Lung (tissue), 12 donors: Measurements from ENCODE around the gene ZBTB2. TPM values are rescaled to one million over a fixed set of nuclear protein-coding genes. Genes with fewer than 3 reads are reported as not detected.

ENCODE experiments used
- ATAC-seq: fragments of 200-7000 bp; cut with Tn5 transposase; one replicate; pipeline ENCODE4 v1.9.1; 2020; ENCODE audit warnings: moderate number of reproducible peaks; ENCODE audit not compliant: insufficient read depth, low FRiP score
- DNase-seq, 3 donors: peaks; one replicate each; pipeline ENCODE4 v3.0.0-alpha.2; 2013 to 2017
- H3K27ac ChIP-seq, 2 donors: one replicate each; pipeline ENCODE4 v1.5.1; 2013; ENCODE audit warnings: mild to moderate bottlenecking in 2 of 2, moderate library complexity in 2 of 2, control low read depth in 1 of 2, inconsistent platforms in 1 of 2, low read depth in 1 of 2, low read length in 1 of 2
- H3K27me3 ChIP-seq, 3 donors: one replicate each; pipeline ENCODE4 v1.5.1; 2013; ENCODE audit warnings: low read length in 2 of 3; ENCODE audit not compliant: control insufficient read depth in 3 of 3, insufficient read depth in 3 of 3
- H3K36me3 ChIP-seq, 4 donors: one replicate each; pipeline ENCODE4 v1.5.1; 2013; ENCODE audit warnings: low read length in 4 of 4, mild to moderate bottlenecking in 1 of 4, moderate library complexity in 1 of 4; ENCODE audit not compliant: control insufficient read depth in 4 of 4, insufficient read depth in 4 of 4
- H3K4me1 ChIP-seq, 5 donors: one replicate each; pipeline ENCODE4 v1.5.1; 2013; ENCODE audit warnings: low read length in 5 of 5, mild to moderate bottlenecking in 2 of 5, moderate library complexity in 1 of 5; ENCODE audit not compliant: control insufficient read depth in 5 of 5, insufficient read depth in 5 of 5
- H3K4me3 ChIP-seq: one replicate; pipeline ENCODE4 v1.5.1; 2013; ENCODE audit warnings: mild to moderate bottlenecking, control low read depth, moderate library complexity
- H3K9ac ChIP-seq, 2 donors: one replicate each; pipeline ENCODE4 v1.5.1; 2013; ENCODE audit warnings: low read length in 2 of 2, control low read depth in 1 of 2; ENCODE audit not compliant: insufficient read depth in 1 of 2
- H3K9me3 ChIP-seq, 4 donors: one replicate each; pipeline ENCODE4 v1.5.1; 2013; ENCODE audit warnings: low read length in 3 of 4, mild to moderate bottlenecking in 1 of 4, moderate library complexity in 1 of 4; ENCODE audit not compliant: control insufficient read depth in 4 of 4, insufficient read depth in 3 of 4
- WGBS, 2 donors: extraction: QIAGEN DNeasy Blood & Tissue Kit; methylation state at CpG; one replicate each; pipeline ENCODE4 v1.1.7; 2013; 5-methylcytosine and 5-hydroxymethylcytosine counted together
- polyA plus RNA-seq, 2 donors: library from polyadenylated mRNA; stranded (reverse); fragments of 200-250 nt; gene quantifications; one replicate each; pipeline ENCODE4 v1.2.1, GENCODE V29; 2013
- total RNA-seq, 2 donors: library from RNA; depleted of rRNA in 1 of 2; stranded (reverse); fragments of >200 nt in 1 of 2; gene quantifications; one replicate each; pipeline ENCODE4 v1.2.1, GENCODE V29; 2014 to 2021
- TF ChIP-seq, protein P1 (sequence below): IDR thresholded peaks from 2 replicates; pipeline ENCODE4 v1.5.1; 2012; ENCODE audit warnings: mild to moderate bottlenecking; ENCODE audit errors: control extremely low read depth, extremely low read depth
- donor health status: control.
- donor health status: control.
- donor health status: Bipolar disorder and iron deficiency.
- donor health status: healthy.
- donor health status: DM: yes; HTN: yes; CAD: no.

The ZBTB2 gene
- total and polyA plus RNA-seq, 4 donors = 8.1 to 13.9 (median 9.8) TPM

DNA sequence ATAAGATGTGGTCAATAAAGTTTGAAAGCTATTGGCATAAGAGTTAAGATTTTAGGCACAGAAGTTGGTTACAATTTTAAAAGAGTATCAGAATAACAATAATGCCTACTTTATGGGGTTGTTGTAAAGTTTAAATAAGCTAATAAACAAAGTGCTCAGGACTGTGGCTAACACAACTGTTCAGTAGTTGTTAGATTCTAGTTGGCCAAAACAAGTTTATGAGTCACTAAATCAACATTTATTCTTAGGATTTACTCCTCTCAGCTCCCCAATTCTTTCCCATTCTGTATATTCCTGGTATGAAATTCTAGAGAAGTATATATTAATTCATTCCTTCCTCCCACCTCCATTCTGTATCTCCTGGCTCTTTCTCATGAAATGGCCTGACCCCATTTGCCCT, 46.0 kb upstream of the ZBTB2 start:
- DNase-seq (no peak), ATAC-seq (no peak)
- Histone ChIP-seq H3K27ac (no peak overlapping the region), H3K9ac (no peak overlapping the region), H3K4me3 (no peak overlapping the region), H3K4me1 (peaks cover 0 to 12% (median 0%) of the 10 kb centered on the region in 5 donors), H3K36me3 (peaks cover 0 to 4% (median 3%) of the 10 kb centered on the region in 4 donors), H3K9me3 (no peaks in the 10 kb centered on the region), H3K27me3 (no peaks in the 10 kb centered on the region)
- TF ChIP-seq, protein P1, sequence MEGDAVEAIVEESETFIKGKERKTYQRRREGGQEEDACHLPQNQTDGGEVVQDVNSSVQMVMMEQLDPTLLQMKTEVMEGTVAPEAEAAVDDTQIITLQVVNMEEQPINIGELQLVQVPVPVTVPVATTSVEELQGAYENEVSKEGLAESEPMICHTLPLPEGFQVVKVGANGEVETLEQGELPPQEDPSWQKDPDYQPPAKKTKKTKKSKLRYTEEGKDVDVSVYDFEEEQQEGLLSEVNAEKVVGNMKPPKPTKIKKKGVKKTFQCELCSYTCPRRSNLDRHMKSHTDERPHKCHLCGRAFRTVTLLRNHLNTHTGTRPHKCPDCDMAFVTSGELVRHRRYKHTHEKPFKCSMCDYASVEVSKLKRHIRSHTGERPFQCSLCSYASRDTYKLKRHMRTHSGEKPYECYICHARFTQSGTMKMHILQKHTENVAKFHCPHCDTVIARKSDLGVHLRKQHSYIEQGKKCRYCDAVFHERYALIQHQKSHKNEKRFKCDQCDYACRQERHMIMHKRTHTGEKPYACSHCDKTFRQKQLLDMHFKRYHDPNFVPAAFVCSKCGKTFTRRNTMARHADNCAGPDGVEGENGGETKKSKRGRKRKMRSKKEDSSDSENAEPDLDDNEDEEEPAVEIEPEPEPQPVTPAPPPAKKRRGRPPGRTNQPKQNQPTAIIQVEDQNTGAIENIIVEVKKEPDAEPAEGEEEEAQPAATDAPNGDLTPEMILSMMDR = no peak

DNA sequence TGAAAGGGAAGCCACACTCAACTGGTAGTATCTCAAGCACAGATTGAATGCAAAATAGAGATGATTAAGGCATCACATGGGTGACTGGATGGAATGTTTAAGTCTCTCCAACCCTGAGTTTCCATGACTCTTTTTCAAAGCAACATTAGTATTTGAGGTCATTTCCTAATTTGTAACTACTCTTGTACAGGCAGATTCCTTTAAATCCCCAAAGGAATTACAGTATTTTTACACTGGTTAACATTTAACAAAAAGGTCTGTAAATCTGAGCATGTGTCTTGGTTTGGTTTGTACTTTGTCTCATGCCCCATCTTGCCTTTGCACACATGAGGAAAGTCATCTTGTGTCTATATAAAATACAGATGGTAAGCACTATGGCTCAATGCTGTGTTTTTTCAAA, 45.4 kb upstream of the ZBTB2 start:
- Histone ChIP-seq H3K27ac (no peak overlapping the region), H3K9me3 (no peaks in the 10 kb centered on the region), H3K27me3 (no peaks in the 10 kb centered on the region), H3K4me3 (no peak overlapping the region), H3K4me1 (peaks cover 0 to 12% (median 0%) of the 10 kb centered on the region in 5 donors), H3K36me3 (peaks cover 0 to 10% (median 4%) of the 10 kb centered on the region in 4 donors), H3K9ac (no peak overlapping the region)
- TF ChIP-seq, protein P1 = no peak
- DNase-seq = peak in 1 of 3 donors; percentile 16
- no peak for ATAC-seq

DNA sequence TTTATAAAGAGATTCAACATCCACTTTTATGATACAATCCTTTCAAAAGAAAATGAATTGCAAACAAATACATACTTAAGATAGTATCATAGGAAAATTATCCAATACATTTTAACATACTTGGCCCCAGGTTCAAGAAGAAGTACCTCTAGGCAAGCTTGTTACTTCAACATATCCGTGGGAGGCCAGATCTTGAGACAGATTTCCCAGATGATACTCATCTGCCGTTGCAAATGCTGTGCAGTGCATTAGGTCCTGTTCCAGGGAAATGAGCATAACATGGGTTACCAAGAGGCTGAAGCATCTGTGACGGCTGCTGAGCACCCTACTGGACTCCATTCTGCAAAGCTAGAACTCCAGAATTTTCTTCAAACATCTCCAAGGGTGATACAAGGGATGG, 44.9 kb upstream of the ZBTB2 start:
- 64 to 84% methylated on average over 3 of the region's 3 CpGs for WGBS, 2 donors
- no peak overlapping the region for H3K9ac ChIP-seq
- TF ChIP-seq, protein P1 = no peak

DNA sequence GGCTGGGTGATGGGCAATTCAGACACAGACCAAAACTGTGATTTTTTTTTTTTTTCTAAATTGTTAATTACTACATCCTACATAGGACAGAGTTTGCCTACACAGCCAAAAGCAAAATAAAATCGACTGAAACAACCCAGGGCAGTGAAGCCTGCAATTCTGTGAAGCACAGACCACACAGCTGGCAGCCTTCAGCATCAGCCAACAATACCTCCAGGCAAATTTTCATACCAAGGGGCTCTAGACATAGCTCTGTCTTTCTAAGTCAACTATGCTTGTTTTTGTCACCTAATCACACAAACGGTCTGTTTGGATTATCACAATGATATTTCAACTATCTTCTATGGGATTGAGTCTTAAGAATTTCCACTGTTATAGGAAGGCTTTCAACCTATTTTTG, 43.0 kb upstream of the ZBTB2 start:
- ATAC-seq = no peak
- 56 to 66% methylated on average over 2 of the region's 2 CpGs for WGBS, 2 donors

More for the DNA sequence above, 44.9 kb upstream of the ZBTB2 start:
- Histone ChIP-seq H3K36me3 (peaks cover 2 to 10% (median 7%) of the 10 kb centered on the region in 4 donors), H3K27ac (no peak overlapping the region), H3K9me3 (no peaks in the 10 kb centered on the region), H3K4me3 (no peak overlapping the region), H3K4me1 (peaks cover 0 to 12% (median 0%) of the 10 kb centered on the region in 5 donors), H3K27me3 (no peaks in the 10 kb centered on the region)
- ATAC-seq (no peak), DNase-seq (no peak)

More for the DNA sequence above, 43.0 kb upstream of the ZBTB2 start:
- H3K36me3 ChIP-seq = peaks cover 4 to 17% (median 12%) of the 10 kb centered on the region in 4 donors
- H3K9me3 ChIP-seq = no peaks in the 10 kb centered on the region
- TF ChIP-seq, protein P1 = no peak
- H3K4me3 ChIP-seq = no peak overlapping the region
- peak; percentile 24 to 41 (median 26) for DNase-seq
- H3K9ac ChIP-seq = no peak overlapping the region
- no peak overlapping the region for H3K27ac ChIP-seq
- no peaks in the 10 kb centered on the region for H3K27me3 ChIP-seq
- H3K4me1 ChIP-seq = peaks cover 0 to 8% (median 0%) of the 10 kb centered on the region in 5 donors
